CD4-positive, alpha-beta T cell treated with Interleukin-21 for 1 hour (primary cell): ENCODE data around the gene GAGE10.
"Not testable (repeated sequence)": the region's sequence is repeated elsewhere in the genome, so short reads cannot be mapped to it uniquely, and the experiment has no call there.

ENCODE experiments used
- DNase-seq: peaks from one replicate; pipeline ENCODE4 v3.0.0-alpha.2; 2020

The GAGE10 gene

DNA sequence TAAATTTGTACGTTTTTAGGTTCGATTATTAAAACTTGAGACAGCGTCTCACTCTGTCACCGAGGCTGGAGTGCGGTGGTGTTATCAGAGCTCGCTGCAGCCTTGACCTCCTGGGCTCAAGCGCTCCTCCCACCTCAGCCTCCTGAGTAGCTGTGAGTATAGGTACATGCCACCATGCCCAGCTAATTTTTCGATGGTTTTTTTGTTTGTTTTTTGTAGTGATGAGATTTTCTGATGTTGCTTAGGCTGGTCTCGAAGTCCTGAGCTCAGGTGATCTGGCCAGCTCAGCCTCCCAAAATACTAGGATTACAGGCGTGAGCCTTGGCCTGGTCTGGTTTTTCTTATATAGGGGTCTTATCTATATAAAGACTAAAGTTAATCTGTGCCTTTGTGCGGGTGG, 27.0 kb downstream of the GAGE10 start:
- DNase-seq: not testable (repeated sequence)

DNA sequence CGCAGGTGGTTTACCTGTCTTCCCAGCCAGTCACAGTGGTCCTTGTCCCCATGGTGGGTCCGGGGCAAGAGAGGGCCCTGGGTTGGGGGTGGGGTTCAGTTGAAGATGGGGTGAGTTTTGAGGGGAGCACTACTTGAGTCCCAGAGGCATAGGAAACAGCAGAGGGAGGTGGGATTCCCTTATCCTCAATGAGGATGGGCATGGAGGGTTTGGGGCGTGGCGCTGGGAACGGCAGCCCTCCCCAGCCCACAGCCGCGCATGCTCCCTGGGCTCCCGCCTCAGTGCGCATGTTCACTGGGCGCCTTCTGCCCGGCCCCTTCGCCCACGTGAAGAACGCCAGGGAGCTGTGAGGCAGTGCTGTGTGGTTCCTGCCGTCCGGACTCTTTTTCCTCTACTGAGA, 27.8 kb downstream of the GAGE10 start, which contains the start of gene GAGE13:
GAGE13 (plus strand) TSS at position 301 of the 400 bp plus-strand sequence. CDS start 1,156 bp downstream, outside the sequence.
- DNase-seq: not testable (repeated sequence)

DNA sequence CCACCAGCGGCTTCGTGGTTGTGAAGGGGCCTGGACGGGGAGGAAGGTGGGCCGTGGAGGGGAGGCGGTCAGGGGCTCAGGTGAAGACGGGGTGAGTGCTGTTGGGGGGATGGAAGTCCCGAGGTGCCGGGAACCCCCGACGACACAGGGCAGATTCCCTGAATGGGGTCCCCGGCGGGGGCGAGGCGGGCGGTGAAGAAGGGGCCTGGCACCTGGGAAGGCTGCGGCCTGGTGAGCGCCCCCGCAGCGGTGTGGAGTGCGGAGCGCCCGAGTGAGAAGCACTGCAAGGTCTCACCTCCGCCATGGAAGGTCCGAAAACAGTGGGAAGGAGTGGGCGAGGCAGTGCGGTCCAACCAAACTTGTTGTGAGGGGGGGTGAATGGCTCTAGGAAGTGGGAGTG, 28.4 kb downstream of the GAGE10 start:
- DNase-seq: not testable (repeated sequence)

DNA sequence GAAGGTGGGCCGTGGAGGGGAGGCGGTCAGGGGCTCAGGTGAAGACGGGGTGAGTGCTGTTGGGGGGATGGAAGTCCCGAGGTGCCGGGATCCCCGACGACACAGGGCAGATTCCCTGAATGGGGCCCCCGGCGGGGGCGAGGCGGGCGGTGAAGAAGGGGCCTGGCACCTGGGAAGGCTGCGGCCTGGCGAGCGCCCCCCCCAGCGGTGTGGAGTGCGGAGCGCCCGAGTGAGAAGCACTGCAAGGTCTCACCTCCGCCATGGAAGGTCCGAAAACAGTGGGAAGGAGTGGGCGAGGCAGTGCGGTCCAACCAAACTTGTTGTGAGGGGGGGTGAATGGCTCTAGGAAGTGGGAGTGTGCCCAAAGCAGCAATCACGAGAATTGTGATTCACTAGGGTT, 38.0 kb downstream of the GAGE10 start:
- not testable (repeated sequence) for DNase-seq

DNA sequence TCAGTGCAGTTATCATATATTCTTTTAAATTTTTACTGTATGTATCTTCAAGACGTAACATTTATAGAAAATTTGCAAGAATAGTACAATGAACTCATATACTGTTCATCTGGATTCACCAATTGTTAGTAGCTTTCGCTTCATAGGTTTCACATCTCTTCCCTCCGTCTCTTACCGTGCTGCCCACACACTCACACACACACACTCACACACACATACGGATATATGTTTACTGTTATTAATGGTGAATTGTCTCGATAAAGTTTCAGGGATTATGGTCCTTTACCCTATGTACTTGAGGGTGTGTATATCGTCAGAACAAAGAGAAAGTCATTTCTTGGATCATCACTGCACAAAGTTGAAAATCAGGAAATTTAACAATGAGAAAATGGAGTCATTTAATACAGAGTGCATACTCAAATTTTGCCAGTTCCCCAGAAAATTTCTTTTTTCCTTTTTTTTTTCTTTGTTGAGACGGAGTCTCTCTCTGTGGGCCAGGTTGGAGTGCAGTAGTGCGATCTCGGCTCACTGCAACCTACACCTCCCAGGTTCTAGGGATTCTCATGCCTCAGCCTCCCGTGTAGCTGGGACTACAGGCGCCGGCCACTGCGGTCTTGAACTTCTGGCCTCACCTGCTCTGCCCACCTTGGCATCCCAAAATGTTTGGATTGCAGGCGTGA, 41.2 kb downstream of the GAGE10 start:
- DNase-seq: not testable (repeated sequence)

DNA sequence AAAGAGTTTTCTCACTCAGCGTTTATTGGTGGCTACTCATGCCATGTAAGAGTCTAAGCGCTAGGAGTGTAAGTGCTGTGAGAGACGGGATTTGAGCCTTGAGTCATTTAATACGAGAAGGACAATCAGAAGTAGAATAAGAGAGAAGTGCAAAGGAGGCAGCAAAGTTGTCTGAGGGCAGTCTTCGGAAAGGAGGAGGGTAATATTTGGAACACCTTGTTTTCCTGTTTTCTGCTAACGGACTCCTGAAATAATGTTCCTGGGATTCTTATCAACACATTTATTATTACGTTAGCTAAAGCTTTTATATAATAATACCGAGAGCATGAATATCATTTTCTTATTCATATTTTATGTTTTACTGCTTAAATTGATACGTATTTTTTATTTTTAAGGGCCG, 42.0 kb downstream of the GAGE10 start:
- not testable (repeated sequence) for DNase-seq

DNA sequence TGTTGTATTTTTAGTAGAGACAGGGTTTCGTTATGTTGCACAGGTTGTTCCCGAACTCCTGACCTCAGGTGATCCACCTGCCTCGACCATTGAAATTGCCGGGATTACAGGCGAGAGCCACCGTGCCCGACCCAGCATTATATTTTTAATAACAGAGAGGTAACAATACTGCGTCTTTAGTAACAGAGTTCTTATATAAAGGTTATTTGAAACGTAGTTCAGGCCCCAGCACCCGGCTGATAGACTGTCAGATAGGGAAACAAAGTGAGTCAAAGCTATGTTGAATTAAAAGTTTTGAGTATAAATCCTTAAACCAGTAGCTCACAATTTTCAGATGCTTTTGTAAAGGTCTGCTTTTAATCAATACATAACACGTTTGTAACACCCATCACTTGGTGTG, 42.7 kb downstream of the GAGE10 start:
- not testable (repeated sequence) for DNase-seq
